Measurements from ENCODE around the gene GRID2.

The GRID2 gene

GRCh38 chr4:93030670-93031069 is 726.9 kb downstream of the GRID2 start:
- DNase-seq, result no peak
- intact Hi-C loops (cut with DNase I), result no loop called here

DNA sequence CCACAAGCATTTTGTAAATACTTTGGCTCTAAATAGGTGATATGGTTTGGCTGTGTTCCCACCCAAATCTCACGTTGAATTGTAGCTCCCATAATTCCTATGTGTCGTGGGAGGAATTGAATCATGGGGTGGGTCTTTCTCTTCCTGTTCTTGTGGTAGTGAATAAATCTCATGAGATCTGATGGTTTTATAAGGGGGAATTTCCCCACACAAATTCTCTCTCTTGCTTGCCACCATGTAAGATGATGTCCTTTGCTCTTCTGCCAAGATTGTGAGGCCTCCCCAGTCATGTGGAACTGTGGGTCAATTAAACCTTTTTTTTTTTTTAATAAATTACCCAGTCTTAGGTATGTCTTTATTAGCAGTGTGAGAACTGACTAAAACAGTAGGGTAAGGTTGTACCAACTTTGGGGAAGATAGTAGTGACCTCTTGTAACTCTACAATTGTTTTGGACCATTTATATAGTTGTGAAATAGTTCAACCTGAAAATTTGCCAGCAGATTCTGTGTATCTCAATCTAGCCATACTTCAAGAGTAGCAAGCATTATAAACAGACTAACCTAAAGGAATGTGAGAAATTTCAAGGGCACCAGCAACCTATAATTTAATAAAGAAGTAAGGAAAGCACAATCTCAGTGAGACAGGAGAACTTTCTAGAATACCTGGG is 727.8 kb downstream of the GRID2 start:
- intact Hi-C loops (cut with DNase I), result no loop called here
- DNase-seq, result no peak

- intact Hi-C loops (cut with DNase I), result no loop called here
- DNase-seq, result no peak
Measured at GRCh38 chr4:93042746-93043145, 739.0 kb downstream of the GRID2 start.

GRCh38 chr4:93053140-93053539 is 749.4 kb downstream of the GRID2 start:
- DNase-seq, result no peak

GRCh38 chr4:93061826-93062225 is 758.1 kb downstream of the GRID2 start:
- intact Hi-C loops (cut with DNase I), result no loop called here
- no peak for DNase-seq

More at GRCh38 chr4:93053140-93053539, 749.4 kb downstream of the GRID2 start:
- intact Hi-C loops (cut with DNase I), result no loop called here

- DNase-seq, result no peak
- intact Hi-C loops (cut with DNase I), result no loop called here
Measured at GRCh38 chr4:93063325-93063724, 759.6 kb downstream of the GRID2 start.

GRCh38 chr4:93065790-93066189 is 762.0 kb downstream of the GRID2 start:
- intact Hi-C loops (cut with DNase I), result no loop called here
- no peak for DNase-seq

- DNase-seq, result no peak
- intact Hi-C loops (cut with DNase I), result no loop called here
Measured at GRCh38 chr4:93066749-93067148, 763.0 kb downstream of the GRID2 start.

DNA sequence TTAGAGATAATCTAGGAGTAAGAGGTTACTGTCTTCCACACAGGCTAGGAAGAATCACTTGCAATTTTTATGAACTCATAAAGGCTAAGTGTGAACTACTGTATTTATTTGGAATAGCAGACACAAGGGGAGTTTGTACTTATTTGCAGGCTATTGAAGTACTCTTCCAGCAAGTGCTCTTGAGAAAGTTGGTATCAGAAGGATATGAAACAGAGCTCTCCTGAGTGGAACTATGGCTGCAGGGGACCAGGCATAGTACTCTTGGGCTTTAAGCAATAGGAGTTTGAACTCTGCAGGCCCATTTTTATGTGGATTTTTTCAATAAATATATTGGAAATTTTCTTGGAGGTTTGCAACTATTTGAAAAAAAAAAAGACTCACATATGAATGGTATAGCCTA is 768.5 kb downstream of the GRID2 start:
- DNase-seq, result no peak
- intact Hi-C loops (cut with DNase I), result no loop called here

- no peak for DNase-seq
- intact Hi-C loops (cut with DNase I), result no loop called here
Measured at GRCh38 chr4:93080316-93080715, 776.5 kb downstream of the GRID2 start.

DNA sequence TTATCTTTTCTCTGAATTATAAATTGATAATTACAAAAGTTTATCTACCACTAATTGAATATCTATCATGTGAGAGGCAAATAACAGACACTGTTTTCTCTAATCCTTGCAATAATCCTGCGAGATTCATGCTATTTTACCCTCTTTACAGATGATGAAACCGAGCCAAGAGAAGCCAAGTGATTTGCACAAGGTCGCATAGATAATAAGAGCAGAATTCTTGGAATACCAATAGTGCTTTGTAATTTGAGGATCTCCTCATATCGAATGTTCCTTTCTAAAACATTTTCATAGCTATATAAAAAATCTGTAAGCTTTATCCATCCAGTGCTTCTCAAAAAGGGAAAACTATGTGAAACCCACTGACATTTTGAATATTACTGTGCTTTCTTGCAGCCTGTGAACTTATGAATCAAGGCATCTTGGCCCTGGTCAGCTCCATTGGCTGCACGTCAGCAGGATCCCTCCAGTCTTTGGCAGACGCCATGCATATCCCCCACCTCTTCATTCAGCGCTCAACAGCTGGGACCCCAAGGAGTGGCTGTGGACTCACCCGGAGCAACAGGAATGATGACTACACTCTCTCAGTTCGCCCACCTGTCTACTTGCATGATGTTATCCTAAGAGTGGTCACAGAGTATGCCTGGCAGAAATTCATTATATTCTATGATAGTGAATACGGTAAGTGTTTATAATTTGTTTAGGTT is 781.0 kb downstream of the GRID2 start:
- intact Hi-C loops (cut with DNase I), result no loop called here
- DNase-seq, result peak in 1 of 10 donors; percentile 54

GRCh38 chr4:93086356-93086755 is 782.6 kb downstream of the GRID2 start:
- intact Hi-C loops (cut with DNase I), result no loop called here
- no peak for DNase-seq

DNA sequence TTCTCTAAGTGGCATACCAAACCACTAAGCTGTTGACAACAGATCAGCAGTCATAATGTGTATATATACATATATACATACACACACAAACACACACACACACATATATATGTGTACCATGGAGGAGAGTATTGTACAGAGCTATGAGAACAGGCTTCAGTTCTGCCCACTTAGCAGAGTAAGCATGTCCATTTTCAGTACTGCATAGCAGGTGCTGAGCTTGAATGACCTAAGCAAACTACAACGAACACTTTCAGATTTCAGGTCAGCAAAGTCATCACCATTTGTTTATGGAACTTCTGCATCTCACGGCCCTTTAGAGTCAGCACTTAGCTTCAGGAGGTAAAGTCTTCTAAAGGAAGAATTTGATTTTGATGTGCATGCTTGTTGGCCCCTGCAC is 789.0 kb downstream of the GRID2 start:
- intact Hi-C loops (cut with DNase I), result no loop called here
- no peak for DNase-seq

GRCh38 chr4:93103042-93103441 is 799.3 kb downstream of the GRID2 start:
- intact Hi-C loops (cut with DNase I), result no loop called here
- DNase-seq, result no peak

DNA sequence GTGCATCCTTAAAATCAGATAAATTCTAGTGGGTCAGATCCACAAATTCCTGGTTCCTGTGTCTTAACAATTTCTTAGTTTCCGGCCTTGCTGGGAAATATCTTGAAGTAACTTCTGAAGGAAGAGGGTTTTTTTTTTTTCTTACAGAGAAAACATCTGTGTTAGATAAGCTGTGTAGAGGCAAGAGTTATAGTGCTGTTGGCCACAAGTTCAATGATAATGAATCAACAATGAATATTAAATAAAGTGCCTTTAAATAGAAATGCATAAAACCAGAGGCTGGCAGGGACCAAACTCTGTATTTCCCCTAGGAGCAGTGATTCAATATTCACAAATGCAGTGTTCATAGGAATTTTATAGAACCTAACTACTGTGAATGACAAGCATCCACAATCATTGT is 812.9 kb downstream of the GRID2 start:
- intact Hi-C loops (cut with DNase I), result no loop called here
- no peak for DNase-seq

DNA sequence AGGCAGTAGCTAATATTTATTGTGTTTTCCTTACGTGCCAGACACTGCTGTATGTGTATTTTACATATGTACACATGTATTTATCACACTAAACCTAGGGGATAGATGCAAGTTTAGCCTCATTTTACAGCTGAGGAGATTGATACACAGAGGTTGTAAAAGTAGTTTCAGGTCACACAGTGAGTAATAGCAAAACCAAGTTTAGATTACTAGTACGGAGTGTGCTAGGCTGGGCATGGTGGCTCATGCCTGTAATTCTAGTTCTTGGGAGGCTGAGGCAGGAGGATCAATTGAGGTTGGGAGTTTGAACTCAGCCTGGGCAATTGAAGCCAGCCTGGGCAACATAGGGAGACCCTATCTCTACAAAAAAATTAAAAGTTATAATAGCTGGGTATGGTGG is 823.7 kb downstream of the GRID2 start:
- no peak for DNase-seq
- intact Hi-C loops (cut with DNase I), result no loop called here

- intact Hi-C loops (cut with DNase I), result no loop called here
- DNase-seq, result no peak
Measured at GRCh38 chr4:93132631-93133030, 828.9 kb downstream of the GRID2 start.

DNA sequence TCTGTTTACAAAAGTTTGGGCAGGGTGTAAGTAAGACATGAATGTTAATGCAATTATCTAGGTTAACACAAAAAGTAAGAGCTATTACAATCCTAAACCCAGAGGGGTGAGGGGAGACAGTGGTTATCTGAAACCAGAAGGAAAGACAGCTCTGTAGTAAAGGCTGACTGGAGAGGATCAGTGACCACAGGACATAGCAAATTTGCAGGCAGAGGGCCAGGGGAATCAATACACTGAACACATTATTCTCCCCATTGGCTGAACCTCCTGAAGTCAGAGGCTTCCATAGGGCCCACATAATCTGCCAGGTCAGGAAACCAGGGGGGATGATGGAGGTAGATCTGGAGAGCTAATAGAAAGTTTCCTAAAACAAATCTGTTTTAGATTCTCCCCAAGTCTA is 835.4 kb downstream of the GRID2 start:
- intact Hi-C loops (cut with DNase I), result no loop called here
- DNase-seq, result no peak

DNA sequence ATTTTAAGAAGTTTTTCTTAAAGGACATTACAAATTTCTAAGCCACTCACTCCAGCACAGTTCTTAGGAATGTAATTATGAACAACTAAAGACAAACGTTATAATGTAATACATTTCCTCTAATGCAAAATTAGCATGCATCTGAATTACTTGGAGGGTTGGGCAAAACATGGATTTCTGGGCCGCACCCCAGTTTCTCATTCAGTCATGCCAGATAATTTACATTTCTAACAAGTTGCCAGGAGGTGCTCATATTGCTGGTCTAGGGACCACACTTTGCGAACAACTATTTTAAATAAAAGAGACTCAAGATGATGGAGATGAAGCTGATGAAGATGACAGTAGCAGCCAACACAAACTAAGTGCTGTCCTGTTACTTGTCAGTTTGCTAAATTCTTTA is 840.1 kb downstream of the GRID2 start:
- intact Hi-C loops (cut with DNase I), result no loop called here
- no peak for DNase-seq

DNA sequence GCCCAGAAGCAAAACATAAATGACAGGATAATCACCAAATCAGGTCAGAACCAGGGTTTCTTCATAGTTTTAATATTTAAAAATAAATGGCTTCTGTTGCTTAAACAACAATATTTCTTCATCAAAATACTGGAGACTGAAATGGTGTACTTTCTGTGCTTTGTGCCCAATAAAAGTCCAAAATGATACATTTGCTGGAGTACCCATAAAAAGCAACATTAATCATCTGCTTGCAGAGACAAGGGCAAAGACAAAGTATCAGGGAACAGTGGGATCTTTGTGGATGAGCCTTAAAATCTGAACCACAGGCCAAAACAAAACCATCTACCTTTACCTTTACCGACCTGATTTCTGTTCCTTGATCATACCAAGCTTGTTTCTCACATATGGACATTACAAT is 840.9 kb downstream of the GRID2 start:
- no peak for DNase-seq
- intact Hi-C loops (cut with DNase I), result no loop called here

DNA sequence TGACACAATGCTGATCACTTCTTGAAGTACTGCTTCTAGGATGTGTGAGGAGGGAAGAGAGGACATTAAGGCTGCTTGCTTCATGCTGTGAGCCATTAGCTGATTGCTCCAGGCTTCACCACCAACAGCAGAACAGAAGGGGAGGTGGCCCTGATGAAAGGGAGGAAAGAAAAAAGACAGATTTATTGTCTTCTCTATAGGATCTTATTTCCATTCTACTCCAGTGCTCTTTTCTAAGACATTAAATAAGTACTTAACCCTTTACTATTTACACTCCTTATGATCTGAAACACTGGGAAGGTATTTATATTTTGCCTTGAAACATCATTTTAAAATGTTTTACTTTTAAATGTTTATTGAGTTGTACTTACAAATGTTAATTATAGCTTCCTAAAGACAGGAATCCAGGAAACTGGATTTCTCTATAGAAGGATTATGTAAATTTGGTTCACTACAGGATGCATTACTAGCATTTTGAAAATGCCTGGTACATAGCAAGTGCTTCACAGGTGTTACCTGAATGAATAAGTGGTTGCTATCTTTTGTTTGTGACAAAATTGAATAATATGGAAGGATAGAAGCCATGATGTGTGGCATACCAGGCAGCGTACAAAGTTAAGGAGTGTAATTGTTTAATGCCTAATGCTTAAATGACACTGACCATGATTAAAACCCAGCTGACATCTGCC is 843.9 kb downstream of the GRID2 start:
- intact Hi-C loops (cut with DNase I), result no loop called here
- DNase-seq, result no peak

GRCh38 chr4:93152491-93152890 is 848.7 kb downstream of the GRID2 start:
- intact Hi-C loops (cut with DNase I), result no loop called here
- DNase-seq, result no peak
